ENCODE results near the gene CHERP. TPM values are rescaled to one million over a fixed set of nuclear protein-coding genes. Genes with fewer than 3 reads are reported as not detected.

Gene CHERP
- total and polyA plus RNA-seq, 2 experiments from 2014 or later, result 31.6 to 41.2 TPM

- no peak for TF ChIP-seq ETS1 (IDR thresholded peaks at IDR 0.05)
- no peak for TF ChIP-seq NANOG (IDR thresholded peaks at IDR 0.05; ENCODE audit: borderline replicate concordance)
- TF ChIP-seq POLR2AphosphoS5 (IDR thresholded peaks at IDR 0.05; ENCODE audit: low read depth), result no peak
- no peak for TF ChIP-seq REST (IDR thresholded peaks at IDR 0.05; ENCODE audit: unreplicated experiment)
- TF ChIP-seq ZNF331 (CRISPR knock-in tag; IDR thresholded peaks at IDR 0.05; ENCODE audit: low read depth), result no peak
- no peak for TF ChIP-seq EZH2phosphoT487 (IDR thresholded peaks at IDR 0.05; ENCODE audit: unreplicated experiment)
- no peak for TF ChIP-seq CREB1 (CRISPR knock-in tag; IDR thresholded peaks at IDR 0.05; ENCODE audit: low read depth)
- TF ChIP-seq CTCF (conservative IDR thresholded peaks at IDR 0.05; ENCODE audit: low read depth in 2 of 2), result no peak
- no peak for TF ChIP-seq JUNB (IDR thresholded peaks at IDR 0.05; ENCODE audit: unreplicated experiment)
- TF ChIP-seq ZNF462 (CRISPR knock-in tag; IDR thresholded peaks at IDR 0.05), result no peak
- no peak for TF ChIP-seq STAT1 (IDR thresholded peaks at IDR 0.05; ENCODE audit: unreplicated experiment)
- no peak for TF ChIP-seq EZH2 (IDR thresholded peaks at IDR 0.05; ENCODE audit: low read depth, unreplicated experiment)
- no peak for TF ChIP-seq ZNF114 (CRISPR knock-in tag; IDR thresholded peaks at IDR 0.05)
- Histone ChIP-seq H3K27ac (ENCODE audit: low read depth) (peak overlapping the region; percentile 76; the same call in 1 of the 2 replicates), H3F3A (replicated peaks; ENCODE audit: low read depth) (peaks cover 10% of the 10 kb centered on the region; the same call in 1 of the 2 replicates), H2AFZ (no peak overlapping the region), H3K79me2 (replicated peaks; ENCODE audit: insufficient read depth) (peaks cover 99% of the 10 kb centered on the region), H4K20me1 (replicated peaks; ENCODE audit: insufficient read depth) (peaks cover 25% of the 10 kb centered on the region), H3K9me2 (ENCODE audit: insufficient read depth) (no peaks in the 10 kb centered on the region), H3K4me2 (no peak overlapping the region), H3K27me3 (ENCODE audit: insufficient read depth) (no peaks in the 10 kb centered on the region), H3K4me1 (ENCODE audit: insufficient read depth) (peaks cover 48% of the 10 kb centered on the region), H3K4me3 (no peak overlapping the region), H3K36me3 (ENCODE audit: insufficient read depth) (no peaks in the 10 kb centered on the region)
- no peak overlapping the region; the same call in 2 of the 3 replicates for H3K4me3 Mint-ChIP-seq
- peak overlapping the region; percentile 95 for H3K27ac Mint-ChIP-seq
- peaks cover 71% of the 10 kb centered on the region for H3K4me1 Mint-ChIP-seq
- ATAC-seq (no peak), DNase-seq (ENCODE audit: low spot score) (no peak)
- no peaks in the 10 kb centered on the region; the same call in 1 of the 3 replicates for H3K36me3 Mint-ChIP-seq (ENCODE audit: low read depth)
- H3K27me3 Mint-ChIP-seq (ENCODE audit: insufficient read depth, low read depth, poor library complexity), result peaks cover 2% of the 10 kb centered on the region
- H3K9me3 Mint-ChIP-seq, result no peaks in the 10 kb centered on the region
Measured at GRCh38 chr19:16585808-16586476, 43.7 kb upstream of the CHERP start.

Data from GM23338 (cell line).